B cell (primary cell): Measurements from ENCODE around the gene RPL23.

Source experiments
- CTCF ChIP-seq: fragments of 200-600 bp; IDR thresholded peaks from one replicate; pipeline ENCODE4 v1.8.0; 2022; ENCODE audit warnings: antibody characterized with exemption, mild to moderate bottlenecking
- EZH2 ChIP-seq: IDR thresholded peaks from 2 replicates; pipeline ENCODE4 v1.6.1; 2012; ENCODE audit warnings: borderline replicate concordance, low read depth, mild to moderate bottlenecking, moderate library complexity, low read length; ENCODE audit not compliant: insufficient read depth, poor library complexity, severe bottlenecking

- TF ChIP-seq CTCF (no peak), EZH2 (no peak)
These were observed 23.8 kb upstream of the RPL23 start for GRCh38 chr17:38877130-38877851.
